HCT116 (cell line): ENCODE results near the gene GDPD5. TPM values are rescaled to one million over a fixed set of nuclear protein-coding genes. Genes with fewer than 3 reads are reported as not detected.

Experiments
- ATAC-seq: fragments of 200-7000 bp; cut with Tn5 transposase; 2 replicates; pipeline ENCODE4 v1.9.1; 2020; ENCODE audit warnings: mild to moderate bottlenecking, moderate library complexity
- BruUV-seq: library from RNA; stranded (reverse); fragments of 400-500 nt; replicated peaks from 2 replicates; lab custom pipeline; 2021; lab: Mats Ljungman, UMichigan
- CTCF ChIA-PET: fragments of 300-600 bp; sonication (Branson Sonifier 250); formaldehyde crosslinking; loops from one replicate; lab custom pipeline; 2021; ENCODE audit warnings: antibody characterized with exemption; lab: Charles Lee
- POLR2A ChIA-PET: fragments of 300-600, 350-600 bp; sonication (Branson Sonifier 250); formaldehyde crosslinking; loops from one replicate; lab custom pipeline; 2021; ENCODE audit warnings: antibody characterized with exemption; lab: Charles Lee
- RAD21 ChIA-PET, 2 experiments: fragments of 300-600 bp; sonication (Branson Sonifier 250); formaldehyde crosslinking; loops; one replicate each; lab custom pipeline; 2023; ENCODE audit warnings: low total read pairs in 2 of 2; ENCODE audit not compliant: uncharacterized antibody in 2 of 2, unreplicated experiment in 2 of 2, low non-redundant PET in 1 of 2; lab: Charles Lee
- DNase-seq: peaks from one replicate; pipeline ENCODE4 v3.0.0-alpha.2; 2010; ENCODE audit warnings: low read depth, low spot score
- H2AFZ ChIP-seq: fragments of 200-600 bp; shearing (Covaris generic), sonication (generic); 2 replicates; pipeline ENCODE4 v1.6.1; 2017; ENCODE audit warnings: low read depth, mixed run types, mixed read lengths, antibody characterized with exemption, low read length; ENCODE audit not compliant: poor library complexity, severe bottlenecking
- H3K27ac ChIP-seq: 2 replicates; pipeline ENCODE4 v1.5.1; 2012; ENCODE audit warnings: low read depth, low read length
- H3K27me3 ChIP-seq: fragments of 200-600 bp; sonication (generic); 2 replicates; pipeline ENCODE4 v1.6.1; 2016; ENCODE audit warnings: mixed run types, low read length, mixed read lengths; ENCODE audit not compliant: insufficient read depth
- H3K36me3 ChIP-seq, 2 experiments: fragments of 200-500 bp in 1 of 2; fragments of 200-600 bp in 1 of 2; sonication (Bioruptor generic) in 1 of 2; sonication (generic) in 1 of 2; 2 replicates each; pipeline versions ENCODE4 v1.5.1 to v1.6.1; 2014 to 2016; ENCODE audit warnings: low read length in 2 of 2, inconsistent platforms in 1 of 2, mixed read lengths in 1 of 2, mixed run types in 1 of 2; ENCODE audit not compliant: insufficient read depth in 2 of 2, control insufficient read depth in 1 of 2
- H3K4me1 ChIP-seq, 2 experiments: fragments of 200-600 bp in 1 of 2; sonication (generic) in 1 of 2; 2 replicates each; pipeline versions ENCODE4 v1.5.1 to v1.6.1; 2012 to 2017; ENCODE audit warnings: low read length in 2 of 2, inconsistent platforms in 1 of 2, mild to moderate bottlenecking in 1 of 2, mixed read lengths in 1 of 2, mixed run types in 1 of 2, moderate library complexity in 1 of 2; ENCODE audit not compliant: insufficient read depth in 2 of 2, control insufficient read depth in 1 of 2
- H3K4me2 ChIP-seq: fragments of 200-600 bp; sonication (generic); 2 replicates; pipeline ENCODE4 v1.6.1; 2017; ENCODE audit warnings: mixed run types, low read length, mixed read lengths
- H3K4me3 ChIP-seq, 2 experiments: fragments of 200-600 bp in 1 of 2; sonication (generic) in 1 of 2; replicated peaks in 1 of 2; 2 replicates each; pipeline ENCODE4 v1.5.1; 2011 to 2016; ENCODE audit warnings: low read length in 2 of 2, control low read depth in 1 of 2, low read depth in 1 of 2, mild to moderate bottlenecking in 1 of 2, mixed read lengths in 1 of 2, mixed run types in 1 of 2
- H3K79me2 ChIP-seq: fragments of 200-600 bp; sonication (generic); 2 replicates; pipeline ENCODE4 v1.6.1; 2017; ENCODE audit warnings: mild to moderate bottlenecking, mixed run types, low read length, moderate library complexity, mixed read lengths; ENCODE audit not compliant: insufficient read depth
- H3K9ac ChIP-seq: fragments of 200-600 bp; sonication (generic); 2 replicates; pipeline ENCODE4 v1.6.1; 2016; ENCODE audit warnings: low read length, mixed read lengths
- H3K9me2 ChIP-seq: fragments of 200-600 bp; sonication (generic), shearing (Covaris generic); 2 replicates; pipeline ENCODE4 v1.6.1; 2017; ENCODE audit warnings: mixed run types, mild to moderate bottlenecking, moderate library complexity; ENCODE audit not compliant: insufficient read depth
- H3K9me3 ChIP-seq, 2 experiments: fragments of 200-500 bp in 1 of 2; fragments of 200-600 bp in 1 of 2; sonication (Bioruptor generic) in 1 of 2; sonication (generic) in 1 of 2; 2 replicates each; pipeline ENCODE4 v1.6.1; 2014 to 2017; ENCODE audit warnings: low read length in 2 of 2, mixed read lengths in 2 of 2, inconsistent platforms in 1 of 2, low read depth in 1 of 2, mild to moderate bottlenecking in 1 of 2, mixed run types in 1 of 2, moderate library complexity in 1 of 2; ENCODE audit not compliant: control insufficient read depth in 1 of 2, insufficient read depth in 1 of 2
- H4K20me1 ChIP-seq: fragments of 200-600 bp; sonication (generic), shearing (Covaris generic); 2 replicates; pipeline ENCODE4 v1.6.1; 2017; ENCODE audit warnings: mixed run types, mild to moderate bottlenecking, moderate library complexity; ENCODE audit not compliant: insufficient read depth
- CEBPB ChIP-seq: IDR thresholded peaks from 2 replicates; pipeline ENCODE4 v1.6.1; 2012; ENCODE audit warnings: low read depth
- EGR1 ChIP-seq: IDR thresholded peaks from 2 replicates; pipeline ENCODE4 v1.6.1; 2012; ENCODE audit warnings: low read depth
- EZH2 ChIP-seq: fragments of 200-600 bp; sonication (generic); IDR thresholded peaks from 2 replicates; pipeline ENCODE4 v1.6.1; 2017; ENCODE audit warnings: antibody characterized with exemption, mixed run types
- POLR2AphosphoS5 ChIP-seq: IDR thresholded peaks from 2 replicates; pipeline ENCODE4 v1.6.1; 2011; ENCODE audit warnings: mild to moderate bottlenecking, low read depth, low read length, moderate library complexity
- RAD21 ChIP-seq: IDR thresholded peaks from 2 replicates; pipeline ENCODE4 v1.6.1; 2012; ENCODE audit warnings: low read depth, mild to moderate bottlenecking
- SRF ChIP-seq: IDR thresholded peaks from 2 replicates; pipeline ENCODE4 v1.6.1; 2012; ENCODE audit warnings: low read depth
- intact Hi-C: fragments of 100-400 bp; cut with micrococcal nuclease; formaldehyde crosslinking; loops from 2 replicates; pipeline ENCODE4 v1.10.0; 2022
- total RNA-seq: library from RNA; stranded (reverse); gene quantifications from one replicate; pipeline ENCODE4 v1.2.1, GENCODE V29; 2021; ENCODE audit not compliant: unreplicated experiment
- TF ChIP-seq, protein P1 (sequence below): IDR thresholded peaks from 2 replicates; pipeline ENCODE4 v1.6.1; 2012; ENCODE audit warnings: low read depth
- TF ChIP-seq, protein P2 (sequence below), 3 experiments: fragments of 200-600 bp in 1 of 3; sonication (generic) in 1 of 3; IDR thresholded peaks in 2 of 3; conservative IDR thresholded peaks in 1 of 3; 2 replicates each; pipeline ENCODE4 v1.5.1; 2012 to 2017; ENCODE audit warnings: low read depth in 2 of 3, low read length in 2 of 3, antibody characterized with exemption in 1 of 3, borderline replicate concordance in 1 of 3, control low read depth in 1 of 3, mild to moderate bottlenecking in 1 of 3, mixed read lengths in 1 of 3, mixed run types in 1 of 3, moderate library complexity in 1 of 3; ENCODE audit not compliant: insufficient read depth in 1 of 3
- TF ChIP-seq, protein P3 (sequence below): IDR thresholded peaks from 2 replicates; pipeline ENCODE4 v1.6.1; 2011; ENCODE audit warnings: mild to moderate bottlenecking, low read length, moderate library complexity; ENCODE audit not compliant: insufficient replicate concordance; ENCODE audit errors: extremely low read depth
- TF ChIP-seq, protein P4 (sequence below): IDR thresholded peaks from 2 replicates; pipeline ENCODE4 v1.6.1; 2012

GDPD5 gene
- total RNA-seq, 1 experiment from 2014 or later = 27.5 TPM

DNA sequence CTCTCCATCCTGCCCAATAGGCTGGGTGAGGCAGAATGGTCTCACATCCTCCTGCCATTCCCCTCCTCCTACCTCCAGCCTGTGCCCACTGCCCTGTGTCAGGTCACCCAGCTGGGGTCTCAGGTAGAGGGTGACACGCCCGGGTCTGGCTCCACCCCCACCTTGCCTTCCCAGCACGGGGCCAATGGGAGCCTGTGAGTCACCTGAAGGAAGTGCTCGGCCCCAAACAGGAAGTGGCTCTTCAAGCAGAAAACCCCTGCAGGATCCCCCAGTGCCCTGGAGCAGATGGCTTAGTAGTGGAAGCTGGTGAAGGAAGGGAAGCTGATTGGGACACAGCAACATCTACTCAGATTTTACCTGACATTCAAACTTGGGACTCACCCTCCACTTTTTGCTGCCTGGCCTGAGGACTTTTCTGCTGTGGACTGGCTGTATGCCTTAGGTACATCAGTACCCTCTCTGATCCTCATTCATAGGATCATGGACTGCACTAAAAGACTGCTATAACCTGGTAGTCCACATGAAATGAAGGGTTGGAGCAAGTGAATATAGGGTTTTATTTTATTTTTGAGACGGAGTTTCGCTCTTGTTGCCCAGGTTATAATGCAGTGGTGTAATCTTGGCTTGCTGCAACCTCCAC is 33.4 kb downstream of the GDPD5 start:
- Histone ChIP-seq H3K4me3 (peak overlapping the region; percentile 45 to 54), H3K9ac (peak overlapping the region; percentile 46), H3K27me3 (no peaks in the 10 kb centered on the region), H4K20me1 (no peaks in the 10 kb centered on the region), H3K9me2 (no peaks in the 10 kb centered on the region), H3K4me2 (peak overlapping the region; percentile 81), H3K9me3 (no peaks in the 10 kb centered on the region), H2AFZ (peak overlapping the region; percentile 65), H3K27ac (peak overlapping the region; percentile 42), H3K36me3 (no peaks in the 10 kb centered on the region), H3K4me1 (peaks cover 34 to 49% of the 10 kb centered on the region in 2 experiments), H3K79me2 (no peaks in the 10 kb centered on the region)
- peak; percentile 80 for ATAC-seq
- RAD21 ChIA-PET = no interaction called here
- TF ChIP-seq EZH2 (no peak), POLR2AphosphoS5 (peak; percentile 65)
- intact Hi-C loops = no loop called here
- BruUV-seq = TSS peak; percentile 97
- no peak for DNase-seq
- POLR2A ChIA-PET = no interaction called here
- CTCF ChIA-PET = no interaction called here

DNA sequence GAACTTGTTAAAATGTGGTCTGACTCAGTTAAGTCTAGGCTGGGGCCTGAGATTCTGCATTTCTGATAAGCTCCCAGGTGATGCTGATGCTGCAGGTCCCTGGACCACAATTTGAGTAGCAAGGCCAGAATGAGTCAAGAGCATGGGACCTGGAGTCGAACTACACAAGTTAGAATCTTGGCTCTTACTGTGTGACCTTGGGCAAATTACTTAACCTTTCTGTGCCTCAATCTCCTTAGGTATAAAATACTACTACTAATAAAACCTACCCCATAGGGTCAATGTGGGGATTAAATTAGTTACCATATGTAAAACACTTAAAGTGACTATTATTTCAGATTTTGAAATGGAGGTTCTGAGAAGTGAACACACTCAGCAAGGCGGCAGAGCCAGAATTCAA is 34.3 kb downstream of the GDPD5 start:
- Histone ChIP-seq H3K9me3 (no peaks in the 10 kb centered on the region), H3K36me3 (no peaks in the 10 kb centered on the region), H3K4me2 (peak overlapping the region; percentile 81), H3K27me3 (no peaks in the 10 kb centered on the region), H3K9me2 (no peaks in the 10 kb centered on the region), H2AFZ (no peak overlapping the region), H3K9ac (peak overlapping the region; percentile 46), H3K4me1 (peaks cover 34 to 46% of the 10 kb centered on the region in 2 experiments), H3K27ac (peak overlapping the region; percentile 42), H3K79me2 (no peaks in the 10 kb centered on the region), H4K20me1 (no peaks in the 10 kb centered on the region), H3K4me3 (peak overlapping the region; percentile 45 to 54)
- intact Hi-C loops = no loop called here
- DNase-seq = no peak
- POLR2A ChIA-PET = no interaction called here
- RAD21 ChIA-PET = no interaction called here
- no TSS peak for BruUV-seq
- CTCF ChIA-PET = interaction anchor here (1.5 kb wide), 1 partner anchor 42 kb away, joined by 4 read pairs; no protein-coding TSS in a partner anchor
- ATAC-seq = no peak
- TF ChIP-seq, protein P1, sequence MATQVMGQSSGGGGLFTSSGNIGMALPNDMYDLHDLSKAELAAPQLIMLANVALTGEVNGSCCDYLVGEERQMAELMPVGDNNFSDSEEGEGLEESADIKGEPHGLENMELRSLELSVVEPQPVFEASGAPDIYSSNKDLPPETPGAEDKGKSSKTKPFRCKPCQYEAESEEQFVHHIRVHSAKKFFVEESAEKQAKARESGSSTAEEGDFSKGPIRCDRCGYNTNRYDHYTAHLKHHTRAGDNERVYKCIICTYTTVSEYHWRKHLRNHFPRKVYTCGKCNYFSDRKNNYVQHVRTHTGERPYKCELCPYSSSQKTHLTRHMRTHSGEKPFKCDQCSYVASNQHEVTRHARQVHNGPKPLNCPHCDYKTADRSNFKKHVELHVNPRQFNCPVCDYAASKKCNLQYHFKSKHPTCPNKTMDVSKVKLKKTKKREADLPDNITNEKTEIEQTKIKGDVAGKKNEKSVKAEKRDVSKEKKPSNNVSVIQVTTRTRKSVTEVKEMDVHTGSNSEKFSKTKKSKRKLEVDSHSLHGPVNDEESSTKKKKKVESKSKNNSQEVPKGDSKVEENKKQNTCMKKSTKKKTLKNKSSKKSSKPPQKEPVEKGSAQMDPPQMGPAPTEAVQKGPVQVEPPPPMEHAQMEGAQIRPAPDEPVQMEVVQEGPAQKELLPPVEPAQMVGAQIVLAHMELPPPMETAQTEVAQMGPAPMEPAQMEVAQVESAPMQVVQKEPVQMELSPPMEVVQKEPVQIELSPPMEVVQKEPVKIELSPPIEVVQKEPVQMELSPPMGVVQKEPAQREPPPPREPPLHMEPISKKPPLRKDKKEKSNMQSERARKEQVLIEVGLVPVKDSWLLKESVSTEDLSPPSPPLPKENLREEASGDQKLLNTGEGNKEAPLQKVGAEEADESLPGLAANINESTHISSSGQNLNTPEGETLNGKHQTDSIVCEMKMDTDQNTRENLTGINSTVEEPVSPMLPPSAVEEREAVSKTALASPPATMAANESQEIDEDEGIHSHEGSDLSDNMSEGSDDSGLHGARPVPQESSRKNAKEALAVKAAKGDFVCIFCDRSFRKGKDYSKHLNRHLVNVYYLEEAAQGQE = no peak
- TF ChIP-seq, protein P2, sequence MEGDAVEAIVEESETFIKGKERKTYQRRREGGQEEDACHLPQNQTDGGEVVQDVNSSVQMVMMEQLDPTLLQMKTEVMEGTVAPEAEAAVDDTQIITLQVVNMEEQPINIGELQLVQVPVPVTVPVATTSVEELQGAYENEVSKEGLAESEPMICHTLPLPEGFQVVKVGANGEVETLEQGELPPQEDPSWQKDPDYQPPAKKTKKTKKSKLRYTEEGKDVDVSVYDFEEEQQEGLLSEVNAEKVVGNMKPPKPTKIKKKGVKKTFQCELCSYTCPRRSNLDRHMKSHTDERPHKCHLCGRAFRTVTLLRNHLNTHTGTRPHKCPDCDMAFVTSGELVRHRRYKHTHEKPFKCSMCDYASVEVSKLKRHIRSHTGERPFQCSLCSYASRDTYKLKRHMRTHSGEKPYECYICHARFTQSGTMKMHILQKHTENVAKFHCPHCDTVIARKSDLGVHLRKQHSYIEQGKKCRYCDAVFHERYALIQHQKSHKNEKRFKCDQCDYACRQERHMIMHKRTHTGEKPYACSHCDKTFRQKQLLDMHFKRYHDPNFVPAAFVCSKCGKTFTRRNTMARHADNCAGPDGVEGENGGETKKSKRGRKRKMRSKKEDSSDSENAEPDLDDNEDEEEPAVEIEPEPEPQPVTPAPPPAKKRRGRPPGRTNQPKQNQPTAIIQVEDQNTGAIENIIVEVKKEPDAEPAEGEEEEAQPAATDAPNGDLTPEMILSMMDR (IDR thresholded peaks at IDR 0.05 in 2 of 3, conservative IDR thresholded peaks at IDR 0.05 in 1 of 3; ENCODE audit: borderline replicate concordance in 1 of 3, insufficient read depth in 1 of 3, low read depth in 2 of 3, low read length in 2 of 3) = no peak
- TF ChIP-seq CEBPB (no peak), EGR1 (no peak), RAD21 (no peak), SRF (no peak)
- TF ChIP-seq, protein P3, sequence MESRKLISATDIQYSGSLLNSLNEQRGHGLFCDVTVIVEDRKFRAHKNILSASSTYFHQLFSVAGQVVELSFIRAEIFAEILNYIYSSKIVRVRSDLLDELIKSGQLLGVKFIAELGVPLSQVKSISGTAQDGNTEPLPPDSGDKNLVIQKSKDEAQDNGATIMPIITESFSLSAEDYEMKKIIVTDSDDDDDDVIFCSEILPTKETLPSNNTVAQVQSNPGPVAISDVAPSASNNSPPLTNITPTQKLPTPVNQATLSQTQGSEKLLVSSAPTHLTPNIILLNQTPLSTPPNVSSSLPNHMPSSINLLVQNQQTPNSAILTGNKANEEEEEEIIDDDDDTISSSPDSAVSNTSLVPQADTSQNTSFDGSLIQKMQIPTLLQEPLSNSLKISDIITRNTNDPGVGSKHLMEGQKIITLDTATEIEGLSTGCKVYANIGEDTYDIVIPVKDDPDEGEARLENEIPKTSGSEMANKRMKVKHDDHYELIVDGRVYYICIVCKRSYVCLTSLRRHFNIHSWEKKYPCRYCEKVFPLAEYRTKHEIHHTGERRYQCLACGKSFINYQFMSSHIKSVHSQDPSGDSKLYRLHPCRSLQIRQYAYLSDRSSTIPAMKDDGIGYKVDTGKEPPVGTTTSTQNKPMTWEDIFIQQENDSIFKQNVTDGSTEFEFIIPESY = no peak
- TF ChIP-seq, protein P4, sequence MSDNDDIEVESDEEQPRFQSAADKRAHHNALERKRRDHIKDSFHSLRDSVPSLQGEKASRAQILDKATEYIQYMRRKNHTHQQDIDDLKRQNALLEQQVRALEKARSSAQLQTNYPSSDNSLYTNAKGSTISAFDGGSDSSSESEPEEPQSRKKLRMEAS = no peak
